ENCODE measurements around the gene CAMK2D.
A peak's percentile ranks its signal among the peaks of the same experiment; 100 is the strongest.

Gene CAMK2D

DNA sequence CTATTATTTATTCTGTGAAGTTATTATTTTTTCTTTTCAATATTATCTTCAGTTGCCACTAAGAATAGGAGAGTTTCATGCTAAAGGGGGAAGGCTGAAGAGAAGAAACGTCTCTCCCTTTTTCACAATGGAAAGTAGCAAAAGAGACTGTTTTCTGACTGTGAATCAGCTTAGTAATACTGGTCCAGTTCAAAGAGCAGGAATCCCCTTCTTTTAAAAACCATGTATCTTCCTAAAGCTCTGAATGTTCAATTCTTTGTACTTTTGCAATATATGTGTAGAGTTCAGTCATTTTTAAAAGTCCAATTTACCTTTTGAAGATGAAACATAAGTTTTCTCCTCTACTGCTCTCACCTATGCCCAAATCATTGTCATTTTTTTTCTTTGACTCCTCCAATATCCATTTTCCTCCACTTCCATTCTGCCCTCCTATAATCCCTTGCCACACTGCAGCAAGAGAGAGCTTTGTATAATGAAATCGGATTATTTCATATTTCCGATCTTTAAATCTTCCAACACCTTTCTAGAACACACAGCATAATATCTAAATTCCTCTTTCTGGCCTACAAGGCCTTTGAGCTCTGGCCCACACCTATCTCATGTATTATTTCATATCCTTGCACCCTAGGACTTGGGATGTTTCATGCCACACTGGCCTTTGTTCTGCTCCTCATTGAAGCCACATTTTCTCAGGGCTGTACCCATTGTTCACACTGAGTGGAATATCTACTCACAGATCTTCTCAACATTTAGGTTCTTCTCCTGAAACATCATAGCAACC lies 195.3 kb downstream of the CAMK2D start:
- Mint-ChIP-seq H3K27me3 (no peaks in the 10 kb centered on the region), H3K4me3 (peak overlapping the region; percentile 19), H3K4me1 (peaks cover 59% of the 10 kb centered on the region), H3K36me3 (ENCODE audit: low read depth) (peaks cover 38% of the 10 kb centered on the region), H3K27ac (peak overlapping the region; percentile 5), H3K9me3 (no peaks in the 10 kb centered on the region)
- ATAC-seq, result peak; percentile 45
- DNase-seq, result no peak

DNA sequence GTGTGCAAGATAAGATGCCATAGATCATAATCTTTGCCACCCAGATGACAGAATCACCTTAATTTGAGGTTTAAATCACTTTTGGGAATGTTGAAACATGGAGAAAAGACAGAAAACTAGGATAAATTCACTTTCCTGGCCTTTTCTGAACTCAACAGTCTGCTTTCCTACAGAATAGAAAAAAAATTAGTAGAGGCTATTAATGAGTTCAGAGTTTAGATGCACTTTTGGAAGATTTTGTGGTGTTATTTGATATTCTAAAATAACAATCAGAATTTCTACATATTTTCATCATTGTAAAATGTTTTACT lies 195.9 kb downstream of the CAMK2D start:
- Mint-ChIP-seq H3K27me3 (no peaks in the 10 kb centered on the region), H3K27ac (no peak overlapping the region), H3K4me1 (peaks cover 59% of the 10 kb centered on the region), H3K9me3 (no peaks in the 10 kb centered on the region), H3K36me3 (ENCODE audit: low read depth) (peaks cover 36% of the 10 kb centered on the region), H3K4me3 (peak overlapping the region; percentile 46)
- no peak for DNase-seq
- no peak for ATAC-seq

DNA sequence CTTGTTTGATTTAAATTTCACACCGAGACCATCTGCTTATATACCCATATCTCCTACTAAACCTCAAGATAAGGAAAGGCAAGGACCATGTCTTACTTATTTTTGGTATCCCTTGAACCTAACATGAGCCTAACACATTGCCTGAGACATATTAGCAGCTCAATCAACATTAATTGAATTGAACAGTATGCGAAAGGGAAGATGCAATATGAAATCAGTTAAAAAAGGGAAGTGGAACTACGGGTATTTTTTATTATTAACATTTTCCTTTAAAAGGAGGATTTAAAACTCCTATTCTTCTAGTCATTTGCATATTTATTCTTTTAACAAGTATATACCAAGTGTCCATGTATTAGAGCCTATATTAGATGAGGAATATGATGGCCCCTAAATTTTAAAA lies 197.0 kb downstream of the CAMK2D start:
- peaks cover 54% of the 10 kb centered on the region for H3K4me1 Mint-ChIP-seq
- DNase-seq, result no peak
- H3K4me3 Mint-ChIP-seq, result peak overlapping the region; percentile 46
- no peaks in the 10 kb centered on the region for H3K27me3 Mint-ChIP-seq
- no peaks in the 10 kb centered on the region for H3K9me3 Mint-ChIP-seq
- H3K36me3 Mint-ChIP-seq (ENCODE audit: low read depth), result peaks cover 29% of the 10 kb centered on the region
- peak overlapping the region; percentile 78 for H3K27ac Mint-ChIP-seq
- ATAC-seq, result no peak

DNA sequence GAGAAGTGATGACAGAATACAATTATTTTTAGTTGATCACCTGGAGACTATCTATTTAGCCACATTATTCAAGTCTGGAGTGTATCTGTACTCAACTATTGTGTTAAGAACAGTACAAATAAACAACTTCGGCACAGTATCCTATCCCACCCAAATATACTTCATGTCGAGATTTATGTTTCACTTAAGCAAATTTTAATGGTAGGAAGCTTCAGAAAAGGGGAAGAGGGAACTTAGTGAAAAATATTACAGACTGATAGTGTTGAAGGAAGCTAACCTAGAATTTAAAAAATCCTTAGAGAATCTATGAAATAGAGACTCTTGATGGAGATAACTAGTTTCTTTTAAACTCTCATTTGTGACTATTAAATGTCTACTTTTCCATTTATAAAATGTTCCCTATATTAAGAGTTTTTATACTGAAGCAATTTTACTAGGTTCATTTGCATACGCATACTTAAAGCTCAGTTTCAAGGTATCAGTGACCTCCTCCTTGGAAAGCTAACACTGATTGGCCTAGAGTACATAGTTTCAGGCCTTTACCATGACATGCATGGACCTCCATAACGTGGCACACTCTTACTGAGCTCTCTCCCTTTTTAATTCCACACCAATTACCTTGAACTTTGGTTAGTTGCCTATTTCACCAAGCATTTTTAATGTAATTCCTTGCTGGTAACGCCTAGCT lies 197.7 kb downstream of the CAMK2D start:
- ATAC-seq, result no peak
- H3K27me3 Mint-ChIP-seq, result no peaks in the 10 kb centered on the region
- H3K4me3 Mint-ChIP-seq, result peak overlapping the region; percentile 25
- peaks cover 52% of the 10 kb centered on the region for H3K4me1 Mint-ChIP-seq
- DNase-seq, result no peak
- peaks cover 25% of the 10 kb centered on the region for H3K36me3 Mint-ChIP-seq (ENCODE audit: low read depth)
- H3K27ac Mint-ChIP-seq, result peak overlapping the region; percentile 36
- H3K9me3 Mint-ChIP-seq, result no peaks in the 10 kb centered on the region

DNA sequence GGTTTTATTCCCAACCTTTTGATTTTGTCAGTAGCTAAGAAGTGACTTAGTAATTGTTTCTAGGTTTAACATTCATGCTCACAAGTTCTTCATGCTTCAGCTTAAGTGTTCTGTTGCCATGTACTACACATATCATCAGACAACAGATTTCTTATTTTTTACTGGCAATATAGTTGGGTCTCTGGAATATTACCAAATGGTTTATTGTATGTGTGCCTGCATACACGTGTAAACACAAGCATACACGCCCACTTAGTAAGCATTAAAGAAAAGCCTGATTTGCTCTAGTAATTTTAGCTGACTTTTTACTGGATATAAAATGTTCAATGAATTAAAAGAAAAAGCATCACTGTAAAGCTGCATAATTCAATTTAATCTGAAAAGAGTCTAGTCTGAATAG lies 199.8 kb downstream of the CAMK2D start:
- Mint-ChIP-seq H3K4me3 (no peak overlapping the region), H3K36me3 (ENCODE audit: low read depth) (peaks cover 25% of the 10 kb centered on the region), H3K27ac (no peak overlapping the region), H3K27me3 (no peaks in the 10 kb centered on the region), H3K4me1 (peaks cover 42% of the 10 kb centered on the region), H3K9me3 (no peaks in the 10 kb centered on the region)
- ATAC-seq (no peak), DNase-seq (no peak)

DNA sequence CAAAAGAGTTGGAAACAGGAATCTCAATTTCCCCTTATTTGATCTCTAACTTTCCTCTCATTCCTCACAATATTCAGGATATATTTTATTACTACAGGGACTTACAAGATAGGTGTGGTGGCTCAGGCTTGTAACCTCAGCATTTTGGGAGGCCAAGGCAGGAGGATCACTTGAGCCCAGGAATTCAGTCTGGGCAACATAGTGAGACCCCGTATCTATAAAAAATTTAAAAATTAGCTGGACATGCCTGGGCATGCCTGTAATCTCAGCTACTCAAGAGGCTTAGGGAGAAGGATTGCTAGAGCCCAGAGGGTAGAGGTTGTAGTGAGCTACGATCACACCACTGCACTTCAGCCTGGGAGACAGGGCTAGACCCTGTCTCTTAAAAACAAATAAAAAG lies 200.4 kb downstream of the CAMK2D start:
- Mint-ChIP-seq H3K4me1 (peaks cover 40% of the 10 kb centered on the region), H3K4me3 (no peak overlapping the region), H3K27me3 (no peaks in the 10 kb centered on the region), H3K36me3 (ENCODE audit: low read depth) (peaks cover 21% of the 10 kb centered on the region), H3K27ac (peak overlapping the region; percentile 5), H3K9me3 (no peaks in the 10 kb centered on the region)
- no peak for ATAC-seq
- no peak for DNase-seq

DNA sequence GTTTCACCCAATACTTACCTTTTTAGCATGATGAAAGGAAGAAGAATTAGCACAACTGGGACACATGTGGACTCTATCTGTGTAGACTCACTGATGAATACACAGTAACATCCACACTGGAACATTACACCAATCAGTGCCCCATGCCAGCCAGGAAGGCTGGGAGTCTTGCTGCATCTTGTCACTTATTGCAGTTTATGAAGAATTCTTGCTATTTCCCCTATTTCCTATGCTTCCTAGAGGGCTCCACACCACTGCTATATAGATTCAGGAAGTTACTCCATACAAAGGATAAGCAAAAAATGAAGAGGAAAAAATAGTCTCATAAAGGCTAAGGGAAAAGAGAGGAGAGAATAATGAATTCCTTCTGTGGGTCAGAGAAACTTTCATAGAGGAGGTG lies 201.0 kb downstream of the CAMK2D start:
- H3K27ac Mint-ChIP-seq, result peak overlapping the region; percentile 5
- ATAC-seq (no peak), DNase-seq (no peak)
- H3K4me3 Mint-ChIP-seq, result no peak overlapping the region
- H3K36me3 Mint-ChIP-seq (ENCODE audit: low read depth), result peaks cover 24% of the 10 kb centered on the region
- no peaks in the 10 kb centered on the region for H3K27me3 Mint-ChIP-seq
- peaks cover 36% of the 10 kb centered on the region for H3K4me1 Mint-ChIP-seq
- no peaks in the 10 kb centered on the region for H3K9me3 Mint-ChIP-seq

DNA sequence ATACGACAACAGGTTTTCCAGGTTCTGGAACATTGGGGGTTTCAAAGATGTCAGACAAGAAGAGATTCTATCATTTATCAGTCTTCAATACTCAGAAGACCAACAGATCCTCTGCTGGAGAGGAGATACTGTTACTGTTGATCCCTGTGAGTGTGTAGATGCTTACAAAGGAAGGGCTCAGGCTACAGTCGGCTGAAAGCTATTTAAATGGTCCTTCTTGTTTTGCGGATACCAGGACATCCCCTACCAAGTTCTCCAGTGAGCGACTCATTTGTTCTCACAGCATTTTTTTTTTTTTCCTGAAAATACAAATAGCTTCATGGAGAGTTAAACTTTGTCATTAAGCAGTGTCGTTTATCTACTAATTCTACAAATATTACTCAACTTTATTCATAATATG lies 201.6 kb downstream of the CAMK2D start:
- Mint-ChIP-seq H3K4me3 (no peak overlapping the region), H3K36me3 (ENCODE audit: low read depth) (peaks cover 22% of the 10 kb centered on the region), H3K27ac (no peak overlapping the region), H3K27me3 (no peaks in the 10 kb centered on the region), H3K4me1 (peaks cover 29% of the 10 kb centered on the region), H3K9me3 (no peaks in the 10 kb centered on the region)
- DNase-seq (no peak), ATAC-seq (no peak)

DNA sequence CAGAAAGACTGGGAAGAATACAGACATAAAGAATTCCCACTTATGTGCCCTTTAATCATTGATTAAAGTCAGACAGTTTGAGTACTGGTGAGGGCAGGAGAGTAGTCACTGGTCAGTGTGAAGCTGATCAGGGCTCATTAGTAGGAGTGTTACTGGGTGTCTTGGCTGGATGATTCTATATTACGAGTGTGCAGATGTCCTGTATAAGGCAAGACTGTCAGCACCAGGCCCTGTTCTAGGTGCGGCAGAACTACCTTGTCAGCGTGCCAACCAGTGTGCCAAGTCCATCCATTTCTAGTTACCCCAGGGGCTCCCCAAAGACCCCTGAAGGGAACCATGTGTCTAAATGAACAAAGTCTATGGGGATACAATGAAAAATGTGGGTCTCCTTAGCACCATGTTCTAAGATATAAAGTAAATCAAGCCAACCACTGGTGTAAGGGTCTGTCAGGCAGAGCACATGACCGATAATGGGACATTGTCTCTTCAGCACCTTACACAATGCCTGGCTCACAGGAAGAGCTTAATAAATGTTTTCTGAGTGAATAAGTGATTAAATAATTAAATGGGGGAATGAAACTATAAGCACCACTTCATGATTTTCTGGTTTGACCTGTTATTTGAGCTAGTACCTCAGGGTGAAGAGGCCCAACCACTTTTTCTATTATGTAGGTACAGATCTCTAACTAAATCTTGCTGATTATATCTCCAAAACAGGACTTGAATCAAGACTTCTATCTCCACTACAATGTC lies 205.0 kb downstream of the CAMK2D start:
- Mint-ChIP-seq H3K27ac (no peak overlapping the region), H3K9me3 (no peaks in the 10 kb centered on the region), H3K27me3 (no peaks in the 10 kb centered on the region), H3K4me1 (peaks cover 12% of the 10 kb centered on the region), H3K36me3 (ENCODE audit: low read depth) (peaks cover 16% of the 10 kb centered on the region), H3K4me3 (no peak overlapping the region)
- DNase-seq, result no peak
- no peak for ATAC-seq

DNA sequence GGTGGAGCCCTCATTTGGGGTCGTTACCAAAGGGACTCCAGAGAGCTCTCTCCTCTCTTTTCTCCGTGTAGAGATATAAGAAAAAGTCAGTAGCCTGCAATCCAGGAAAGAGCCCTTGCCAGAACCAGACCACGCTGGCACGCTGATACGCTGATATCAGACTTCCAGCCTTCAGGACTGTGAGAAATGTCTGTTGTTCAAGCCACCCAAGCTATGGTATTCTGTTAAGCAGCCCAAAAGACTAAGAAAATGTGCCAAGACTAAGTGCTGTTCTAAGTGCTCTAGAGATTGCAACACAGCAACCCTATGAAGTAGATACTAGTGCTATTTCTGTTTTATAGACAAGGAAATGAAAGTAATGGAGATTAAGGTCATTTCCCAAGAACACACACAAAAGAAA lies 205.7 kb downstream of the CAMK2D start:
- H3K36me3 Mint-ChIP-seq (ENCODE audit: low read depth), result peaks cover 19% of the 10 kb centered on the region
- H3K27me3 Mint-ChIP-seq, result no peaks in the 10 kb centered on the region
- H3K4me3 Mint-ChIP-seq, result no peak overlapping the region
- no peak for ATAC-seq
- H3K4me1 Mint-ChIP-seq, result peaks cover 12% of the 10 kb centered on the region
- H3K9me3 Mint-ChIP-seq, result no peaks in the 10 kb centered on the region
- DNase-seq, result no peak
- no peak overlapping the region for H3K27ac Mint-ChIP-seq

DNA sequence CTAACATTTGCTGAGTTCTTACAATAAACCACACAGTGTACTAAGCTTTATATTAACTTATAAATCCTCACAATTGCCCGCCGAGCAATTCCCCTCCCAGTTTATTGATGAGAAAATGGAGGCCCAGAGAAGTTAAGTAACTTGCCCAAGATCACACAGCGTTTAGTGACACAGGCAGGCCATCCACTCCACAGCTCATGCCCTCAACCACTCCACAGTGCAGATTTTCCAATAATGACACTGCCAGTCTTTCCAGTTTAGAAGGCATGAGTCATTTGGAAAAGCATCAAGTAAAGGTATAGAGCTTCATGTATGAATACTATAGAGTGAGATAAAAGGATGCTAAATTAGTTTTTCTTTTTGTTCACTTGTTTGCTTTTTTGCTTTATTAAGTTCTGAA lies 208.5 kb downstream of the CAMK2D start:
- ATAC-seq (no peak), DNase-seq (no peak)
- Mint-ChIP-seq H3K27ac (no peak overlapping the region), H3K9me3 (no peaks in the 10 kb centered on the region), H3K4me1 (peaks cover 19% of the 10 kb centered on the region), H3K36me3 (ENCODE audit: low read depth) (peaks cover 25% of the 10 kb centered on the region), H3K27me3 (no peaks in the 10 kb centered on the region), H3K4me3 (no peak overlapping the region)

DNA sequence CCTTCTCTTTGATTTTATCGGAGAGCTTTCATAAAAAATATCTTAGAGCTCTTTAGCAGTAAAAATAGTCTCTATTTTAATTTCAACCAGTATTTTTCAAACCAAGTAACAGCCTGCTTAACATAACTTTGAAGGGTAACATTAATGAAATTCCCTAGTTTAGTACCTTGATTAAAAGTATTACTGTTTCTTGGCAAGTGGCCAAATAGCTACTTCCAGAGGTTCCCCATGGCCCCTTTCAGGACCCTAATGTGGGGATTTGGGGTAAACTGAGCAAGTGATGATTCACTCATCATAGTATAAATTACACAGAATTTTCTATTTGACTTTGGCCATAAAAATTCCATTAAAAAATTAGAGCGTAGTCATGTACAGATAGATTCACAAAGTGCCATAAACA lies 211.0 kb downstream of the CAMK2D start:
- no peak for DNase-seq
- Mint-ChIP-seq H3K36me3 (ENCODE audit: low read depth) (peaks cover 23% of the 10 kb centered on the region), H3K27ac (no peak overlapping the region), H3K4me1 (peaks cover 27% of the 10 kb centered on the region), H3K4me3 (no peak overlapping the region), H3K27me3 (no peaks in the 10 kb centered on the region), H3K9me3 (no peaks in the 10 kb centered on the region)
- no peak for ATAC-seq

DNA sequence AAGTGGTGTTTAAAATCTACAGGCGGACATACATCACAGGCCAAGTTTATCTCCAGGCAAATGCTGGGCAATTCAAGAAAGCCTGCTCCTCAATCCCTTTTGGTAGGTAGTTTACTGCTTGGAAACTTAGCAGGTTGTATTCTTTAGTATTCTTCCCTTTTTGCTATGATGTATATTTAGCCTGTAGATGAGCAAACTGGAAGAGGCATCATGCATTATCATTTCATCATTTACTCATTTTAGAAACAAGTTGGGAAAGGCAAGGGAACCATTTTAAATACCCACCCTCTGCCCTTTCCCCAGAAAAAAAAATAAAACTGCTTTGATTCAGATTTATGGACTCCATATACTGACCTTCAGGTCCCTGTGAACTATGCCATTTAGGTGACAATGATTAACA lies 213.2 kb downstream of the CAMK2D start:
- no peak for DNase-seq
- Mint-ChIP-seq H3K27me3 (no peaks in the 10 kb centered on the region), H3K4me1 (peaks cover 27% of the 10 kb centered on the region), H3K4me3 (no peak overlapping the region), H3K36me3 (ENCODE audit: low read depth) (peaks cover 31% of the 10 kb centered on the region), H3K27ac (peak overlapping the region; percentile 86), H3K9me3 (no peaks in the 10 kb centered on the region)
- ATAC-seq, result no peak

DNA sequence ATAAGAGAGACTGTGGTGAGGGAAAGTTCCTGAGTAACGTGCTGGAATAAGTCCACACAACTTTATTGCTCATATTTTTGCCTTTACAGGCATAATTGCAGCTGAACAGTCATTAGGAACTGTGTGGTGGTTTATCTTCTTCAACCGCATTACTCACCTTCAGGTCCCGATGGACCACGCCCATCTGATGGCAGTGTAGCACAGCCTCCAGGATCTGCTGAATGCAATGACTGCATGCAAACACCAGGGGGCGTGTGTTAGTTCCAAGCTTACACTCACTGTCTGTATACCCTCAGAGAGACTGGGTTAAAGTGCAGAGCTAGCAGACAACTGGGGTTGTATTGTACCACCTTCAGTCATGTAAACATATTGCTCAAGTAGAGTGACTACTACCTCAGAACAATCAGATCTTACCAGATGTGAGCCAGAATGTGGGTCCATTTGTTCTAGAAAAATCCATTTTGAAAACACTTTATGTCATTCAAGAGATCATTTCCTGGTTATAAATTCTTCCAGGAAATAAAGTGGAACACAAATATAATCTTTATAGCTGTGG lies 214.0 kb downstream of the CAMK2D start:
- H3K27ac Mint-ChIP-seq, result peak overlapping the region; percentile 86
- ATAC-seq, result peak; percentile 98
- H3K4me3 Mint-ChIP-seq, result no peak overlapping the region
- H3K36me3 Mint-ChIP-seq (ENCODE audit: low read depth), result peaks cover 32% of the 10 kb centered on the region
- peak; percentile 88 for DNase-seq
- H3K9me3 Mint-ChIP-seq, result no peaks in the 10 kb centered on the region
- H3K27me3 Mint-ChIP-seq, result no peaks in the 10 kb centered on the region
- peaks cover 27% of the 10 kb centered on the region for H3K4me1 Mint-ChIP-seq

DNA sequence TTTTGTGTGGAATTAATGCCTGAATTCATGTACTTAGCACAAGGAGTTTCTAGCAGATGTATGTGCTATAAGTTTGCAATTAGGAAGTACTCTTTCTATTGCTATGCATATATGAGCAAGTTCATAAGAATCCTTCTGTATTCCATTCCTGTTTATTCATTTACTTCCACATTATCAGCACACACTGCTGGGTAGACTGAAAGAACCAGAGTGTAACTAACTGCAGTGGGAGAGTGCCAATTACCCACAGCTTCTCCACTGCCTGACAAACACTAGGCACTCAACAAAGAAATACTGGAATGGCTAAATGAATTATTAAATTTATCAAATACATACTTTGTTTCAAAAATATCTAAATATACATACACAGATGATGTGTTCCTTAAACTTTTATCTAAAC lies 219.6 kb downstream of the CAMK2D start:
- peaks cover 41% of the 10 kb centered on the region for H3K36me3 Mint-ChIP-seq (ENCODE audit: low read depth)
- ATAC-seq, result no peak
- DNase-seq, result no peak
- H3K27ac Mint-ChIP-seq, result no peak overlapping the region
- no peaks in the 10 kb centered on the region for H3K9me3 Mint-ChIP-seq
- H3K4me3 Mint-ChIP-seq, result no peak overlapping the region
- H3K27me3 Mint-ChIP-seq, result no peaks in the 10 kb centered on the region
- H3K4me1 Mint-ChIP-seq, result peaks cover 43% of the 10 kb centered on the region
